Spleen (tissue), 7 donors: Measurements from ENCODE around the gene MYADM.
A peak's percentile ranks its signal among the peaks of the same experiment; 100 is the strongest.

Experiments
- POLR2A ChIP-seq, 3 donors: fragments of 450-650 bp; IDR thresholded peaks; one replicate each; pipeline ENCODE4 v1.5.1; 2017; ENCODE audit warnings: antibody characterized with exemption in 3 of 3, mild to moderate bottlenecking in 1 of 3
- POLR2AphosphoS5 ChIP-seq, 3 donors: sonication (generic); formaldehyde crosslinking; IDR thresholded peaks; one replicate each; pipeline ENCODE4 v1.5.1; 2017; ENCODE audit warnings: antibody characterized with exemption in 3 of 3
- TF ChIP-seq, protein P1 (sequence below), 11 experiments: fragments of 200-600 bp in 7 of 11; fragments of 450-650 bp in 4 of 11; sonication (generic) in 4 of 11; IDR thresholded peaks in 8 of 11; conservative IDR thresholded peaks in 3 of 11; 1 replicate in 7 of 11; 2 replicates in 4 of 11; pipeline versions ENCODE4 v1.4.0 to v1.8.0; 2016 to 2021; ENCODE audit warnings: antibody characterized with exemption in 11 of 11, inconsistent platforms in 4 of 11, mild to moderate bottlenecking in 1 of 11
- donor health status: DM: no; HTN: no; CAD: no; lungs with moderate emphysema.
- donor health status: DM: no; HTN: no; CAD: no.
- donor health status: DM: no; HTN: no; CAD: no.

DNA sequence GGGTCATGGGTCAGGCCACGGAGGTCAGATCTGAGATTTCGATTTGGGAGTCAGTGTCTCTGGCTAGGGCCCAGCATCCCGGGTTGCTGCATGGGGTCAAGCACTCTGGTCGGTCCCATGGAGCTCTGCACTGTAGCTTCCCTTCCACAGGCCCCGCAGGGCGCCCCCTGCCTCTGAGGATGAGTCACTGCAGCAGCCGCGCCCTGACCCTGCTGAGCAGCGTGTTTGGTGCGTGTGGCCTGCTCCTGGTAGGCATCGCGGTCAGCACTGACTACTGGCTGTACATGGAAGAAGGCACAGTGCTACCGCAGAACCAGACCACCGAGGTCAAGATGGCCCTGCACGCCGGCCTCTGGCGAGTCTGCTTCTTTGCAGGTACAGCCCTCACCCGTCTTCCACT is 45.0 kb downstream of the MYADM start:
- TF ChIP-seq, protein P1, sequence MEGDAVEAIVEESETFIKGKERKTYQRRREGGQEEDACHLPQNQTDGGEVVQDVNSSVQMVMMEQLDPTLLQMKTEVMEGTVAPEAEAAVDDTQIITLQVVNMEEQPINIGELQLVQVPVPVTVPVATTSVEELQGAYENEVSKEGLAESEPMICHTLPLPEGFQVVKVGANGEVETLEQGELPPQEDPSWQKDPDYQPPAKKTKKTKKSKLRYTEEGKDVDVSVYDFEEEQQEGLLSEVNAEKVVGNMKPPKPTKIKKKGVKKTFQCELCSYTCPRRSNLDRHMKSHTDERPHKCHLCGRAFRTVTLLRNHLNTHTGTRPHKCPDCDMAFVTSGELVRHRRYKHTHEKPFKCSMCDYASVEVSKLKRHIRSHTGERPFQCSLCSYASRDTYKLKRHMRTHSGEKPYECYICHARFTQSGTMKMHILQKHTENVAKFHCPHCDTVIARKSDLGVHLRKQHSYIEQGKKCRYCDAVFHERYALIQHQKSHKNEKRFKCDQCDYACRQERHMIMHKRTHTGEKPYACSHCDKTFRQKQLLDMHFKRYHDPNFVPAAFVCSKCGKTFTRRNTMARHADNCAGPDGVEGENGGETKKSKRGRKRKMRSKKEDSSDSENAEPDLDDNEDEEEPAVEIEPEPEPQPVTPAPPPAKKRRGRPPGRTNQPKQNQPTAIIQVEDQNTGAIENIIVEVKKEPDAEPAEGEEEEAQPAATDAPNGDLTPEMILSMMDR (IDR thresholded peaks at IDR 0.05 in 8 of 11, conservative IDR thresholded peaks at IDR 0.05 in 3 of 11), result peak in 2 of 11 experiments; percentile 7 to 13
- no peak for TF ChIP-seq POLR2AphosphoS5 (IDR thresholded peaks at IDR 0.05)
- TF ChIP-seq POLR2A (IDR thresholded peaks at IDR 0.05), result no peak
